Colonic mucosa (tissue), 4 donors: ENCODE data around the gene UHRF2. TPM values are rescaled to one million over a fixed set of nuclear protein-coding genes. Genes with fewer than 3 reads are reported as not detected.
"Not testable (repeated sequence)": the region's sequence is repeated elsewhere in the genome, so short reads cannot be mapped to it uniquely, and the experiment has no call there.

Source experiments
- DNase-seq: peaks from one replicate; pipeline ENCODE4 v3.0.0-alpha.2; 2020
- H3K27ac ChIP-seq: fragments of 200-600 bp; one replicate; pipeline ENCODE4 v1.8.0; 2021
- H3K27me3 ChIP-seq: fragments of 200-600 bp; one replicate; pipeline ENCODE4 v1.8.0; 2021
- H3K36me3 ChIP-seq: fragments of 200-600 bp; one replicate; pipeline ENCODE4 v1.8.0; 2021
- H3K4me1 ChIP-seq: fragments of 200-600 bp; one replicate; pipeline ENCODE4 v1.8.0; 2021; ENCODE audit warnings: mild to moderate bottlenecking
- H3K4me3 ChIP-seq: fragments of 200-600 bp; one replicate; pipeline ENCODE4 v1.8.0; 2021
- H3K9ac ChIP-seq, 2 donors: one replicate each; pipeline ENCODE4 v1.7.0; 2013; ENCODE audit warnings: control low read depth in 2 of 2, low read depth in 2 of 2, low read length in 2 of 2
- H3K9me3 ChIP-seq: fragments of 200-600 bp; one replicate; pipeline ENCODE4 v1.8.0; 2021
- CTCF ChIP-seq: fragments of 200-600 bp; IDR thresholded peaks from one replicate; pipeline ENCODE4 v1.8.0; 2022; ENCODE audit warnings: antibody characterized with exemption, mild to moderate bottlenecking
- intact Hi-C: fragments of 100-400 bp; cut with DNase I; formaldehyde crosslinking; loops from one replicate; pipeline ENCODE4 v1.14.1; 2022
- total RNA-seq, 2 donors: library from RNA; stranded (reverse); fragmentation: NEBNext Ultra II Directional in 1 of 2; extraction: Animal tissue kit (Norgen Biotek cat#: 25700) in 1 of 2; gene quantifications; one replicate each; pipeline ENCODE4 v1.2.1, GENCODE V29; 2021
- donor health status: healthy.
- donor health status: DM: no; HTN: no; CAD: no.
- donor health status: DM: no; HTN: no; CAD: no.

Gene UHRF2
- total RNA-seq, 2 donors from 2014 or later: 30.8 to 33.4 TPM

- no peak overlapping the region for H3K27ac ChIP-seq
- no peak overlapping the region for H3K4me3 ChIP-seq
- no peaks in the 10 kb centered on the region for H3K27me3 ChIP-seq
- H3K4me1 ChIP-seq: no peaks in the 10 kb centered on the region
- no peak for TF ChIP-seq CTCF
- no peak for DNase-seq
- H3K36me3 ChIP-seq: no peaks in the 10 kb centered on the region
- H3K9me3 ChIP-seq: no peaks in the 10 kb centered on the region
- intact Hi-C loops: no loop called here
- H3K9ac ChIP-seq: no peak overlapping the region
Measured at GRCh38 chr9:6450641-6451375, 37.8 kb downstream of the UHRF2 start.

DNA sequence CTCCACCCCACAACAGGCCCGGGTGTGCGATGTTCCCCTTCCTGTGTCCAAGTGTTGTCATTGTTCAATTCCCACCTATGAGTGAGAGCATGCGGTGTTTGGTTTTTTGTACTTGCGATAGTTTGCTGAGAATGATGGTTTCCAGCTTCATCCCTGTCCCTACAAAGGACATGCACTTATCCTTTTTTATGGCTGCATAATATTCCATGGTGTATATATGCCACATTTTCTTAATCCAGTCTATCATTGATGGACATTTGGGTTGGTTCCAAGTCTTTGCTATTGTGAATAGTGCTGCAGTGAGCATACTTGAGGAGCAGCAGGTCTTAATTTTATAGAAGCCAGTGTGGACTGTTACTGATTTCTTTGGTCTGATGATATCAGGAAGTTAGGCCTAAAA is 42.3 kb downstream of the UHRF2 start:
- DNase-seq, intact Hi-C loops: not testable (repeated sequence)

DNA sequence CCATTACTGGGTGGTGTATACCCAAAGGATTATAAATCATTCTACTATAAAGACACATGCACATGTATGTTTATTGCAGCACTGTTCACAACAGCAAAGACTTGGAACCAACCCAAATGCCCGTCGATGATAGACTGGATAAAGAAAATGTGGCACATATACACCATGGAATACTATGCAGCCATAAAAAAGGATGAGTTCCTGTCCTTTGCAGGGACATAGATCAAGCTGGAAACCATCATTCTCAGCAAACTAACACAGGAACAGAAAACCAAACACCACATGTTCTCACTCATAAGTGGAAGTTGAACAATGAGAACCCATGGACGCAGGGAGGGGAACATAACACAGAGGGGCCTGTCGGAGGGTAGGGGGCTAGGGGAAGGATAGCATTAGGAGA is 45.7 kb downstream of the UHRF2 start:
- H3K36me3 ChIP-seq, H3K27me3 ChIP-seq, intact Hi-C loops, H3K4me1 ChIP-seq, H3K4me3 ChIP-seq, DNase-seq, H3K27ac ChIP-seq, H3K9me3 ChIP-seq, H3K9ac ChIP-seq: not testable (repeated sequence)

More for the DNA sequence above, 42.3 kb downstream of the UHRF2 start:
- not testable (repeated sequence) for H3K9ac ChIP-seq, H3K4me1 ChIP-seq, H3K9me3 ChIP-seq, H3K27ac ChIP-seq, H3K4me3 ChIP-seq, H3K27me3 ChIP-seq, H3K36me3 ChIP-seq

GRCh38 chr9:6459718-6460117 is 46.7 kb downstream of the UHRF2 start:
- Histone ChIP-seq H3K4me3 (no peak overlapping the region), H3K27ac (no peak overlapping the region), H3K36me3 (no peaks in the 10 kb centered on the region), H3K9me3 (no peaks in the 10 kb centered on the region), H3K4me1 (no peaks in the 10 kb centered on the region), H3K9ac (no peak overlapping the region), H3K27me3 (no peaks in the 10 kb centered on the region)
- intact Hi-C loops: no loop called here
- no peak for DNase-seq
- TF ChIP-seq CTCF: no peak

DNA sequence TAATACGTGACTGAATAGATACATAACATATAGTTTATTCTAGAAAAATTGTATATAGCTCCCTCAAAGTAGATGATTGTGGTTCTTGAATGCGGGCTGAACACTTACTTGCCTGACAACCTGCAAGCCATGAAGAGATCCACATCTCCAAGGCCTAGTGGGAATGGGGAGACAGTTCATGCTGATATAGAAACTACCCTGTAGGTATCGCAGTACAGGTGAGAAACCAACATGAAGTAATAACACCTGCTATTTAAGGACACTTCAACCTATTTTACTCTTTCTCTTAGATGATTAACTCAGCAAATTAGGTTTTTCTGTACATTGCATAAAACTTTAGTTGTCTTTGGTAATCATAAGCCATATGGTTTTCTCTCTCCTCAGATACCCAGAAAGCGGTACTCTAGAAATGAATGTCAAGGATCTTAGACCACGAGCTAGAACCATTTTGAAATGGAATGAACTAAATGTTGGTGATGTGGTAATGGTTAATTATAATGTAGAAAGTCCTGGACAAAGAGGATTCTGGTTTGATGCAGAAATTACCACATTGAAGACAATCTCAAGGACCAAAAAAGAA is 47.3 kb downstream of the UHRF2 start:
- Histone ChIP-seq H3K4me3 (no peak overlapping the region), H3K27ac (no peak overlapping the region), H3K9me3 (no peaks in the 10 kb centered on the region), H3K27me3 (no peaks in the 10 kb centered on the region), H3K36me3 (no peaks in the 10 kb centered on the region), H3K4me1 (no peaks in the 10 kb centered on the region), H3K9ac (no peak overlapping the region)
- no peak for DNase-seq
- intact Hi-C loops: no loop called here
- no peak for TF ChIP-seq CTCF

GRCh38 chr9:6461619-6462018 is 48.6 kb downstream of the UHRF2 start:
- no peak for DNase-seq
- Histone ChIP-seq H3K4me3 (no peak overlapping the region), H3K36me3 (no peaks in the 10 kb centered on the region), H3K27me3 (no peaks in the 10 kb centered on the region), H3K4me1 (no peaks in the 10 kb centered on the region), H3K27ac (no peak overlapping the region), H3K9ac (no peak overlapping the region), H3K9me3 (no peaks in the 10 kb centered on the region)
- intact Hi-C loops: no loop called here
- no peak for TF ChIP-seq CTCF
